Measurements from ENCODE around the gene INS. TPM values are rescaled to one million over a fixed set of nuclear protein-coding genes. Genes with fewer than 3 reads are reported as not detected.
A peak's percentile ranks its signal among the peaks of the same experiment; 100 is the strongest.

The INS gene
- total and polyA plus RNA-seq, 2 of the 8 experiments (the other 6 are each of a cell fraction or from before 2014, with no cell fraction given): not detected

GRCh38 chr11:2146051-2146450 lies 15.0 kb downstream of the INS start:
- no peak overlapping the region for H3K18ac ChIP-seq (ENCODE audit: extremely low read depth, low read length)
- H2BK120ac ChIP-seq (replicated peaks; ENCODE audit: low read depth, low read length): no peak overlapping the region
- no peak overlapping the region for H3K4ac ChIP-seq (replicated peaks; ENCODE audit: insufficient read length, low read depth, low read length)
- 29% methylated on average over 19 of the region's 19 CpGs; no CpG with 5 or more reads in 1 of the 2 experiments for WGBS, 2 experiments (ENCODE audit: extremely low coverage in 1 of 2, insufficient coverage in 1 of 2, insufficient read length in 1 of 2, insufficient replicate concordance in 2 of 2, low coverage in 1 of 2, low lambda C conversion rate in 2 of 2, missing lambda C conversion rate in 1 of 2)
- no peaks in the 10 kb centered on the region for H3K9me3 ChIP-seq (ENCODE audit: insufficient read depth in 2 of 2, low read depth in 1 of 2, low read length in 1 of 2)
- no peak overlapping the region for H3K14ac ChIP-seq (ENCODE audit: insufficient read length)
- ChIA-PET POLR2A (ENCODE audit: partially characterized antibody) (interaction anchor here (0.6 kb wide), 1 partner anchor 430 kb away, joined by 3 read pairs; no protein-coding TSS in a partner anchor), CTCF (ENCODE audit: partially characterized antibody) (interaction anchor here (0.9 to 18.5 kb wide), 14 partner anchors 8 to 520 kb away, joined by 3 to 551 read pairs (median 135); partner anchors contain the start of genes IGF2, INS, MRPL23 and SYT8)
- H4K91ac ChIP-seq (replicated peaks; ENCODE audit: insufficient read length, low read length): no peak overlapping the region
- no peaks in the 10 kb centered on the region; a peak in 1 of 8 replicates for H3K36me3 ChIP-seq (ENCODE audit: control insufficient read depth in 2 of 4, insufficient read depth in 4 of 4, low read length in 3 of 4)
- no peak overlapping the region; the same call in 1 of the 2 replicates for H4K8ac ChIP-seq (ENCODE audit: extremely low read depth, insufficient read depth, low read length)
- H2AFZ ChIP-seq (ENCODE audit: low read length): no peak overlapping the region
- H3K4me2 ChIP-seq (ENCODE audit: insufficient read depth in 1 of 2, low read depth in 2 of 2, low read length in 2 of 2): peak overlapping the region in 1 of 2 experiments; percentile 43; a peak in 3 of 4 replicates
- H3K23ac ChIP-seq (ENCODE audit: insufficient read length): no peak overlapping the region
- peaks cover 72 to 91% (median 86%) of the 10 kb centered on the region in 4 experiments for H3K27me3 ChIP-seq (replicated peaks in 1 of 4; ENCODE audit: control insufficient read depth in 3 of 4, extremely low read depth in 1 of 4, insufficient read depth in 3 of 4, low read length in 3 of 4)
- no peak overlapping the region for H2BK5ac ChIP-seq (ENCODE audit: low read depth, low read length)
- TF ChIP-seq SUZ12 (IDR thresholded peaks at IDR 0.05; ENCODE audit: low read length) (peak; percentile 21; the same call in 1 of the 2 replicates), EZH2 (IDR thresholded peaks at IDR 0.05; ENCODE audit: low read depth, low read length, severe bottlenecking) (peak; percentile 2), NANOG (IDR thresholded peaks at IDR 0.05; ENCODE audit: insufficient read depth, low read depth, low read length, poor library complexity, severe bottlenecking) (no peak), CREB1 (IDR thresholded peaks at IDR 0.05) (no peak), KDM1A (IDR thresholded peaks at IDR 0.05; ENCODE audit: borderline replicate concordance, low read length) (no peak), CBX5 (IDR thresholded peaks at IDR 0.05; ENCODE audit: low read depth, low read length) (no peak)
- FAIRE-seq (no peak), DNase-seq (ENCODE audit: low read depth in 1 of 2, low spot score in 2 of 2) (no peak)
- H3K4me3 ChIP-seq (ENCODE audit: extremely low read depth in 1 of 4, insufficient read depth in 2 of 4, low read depth in 3 of 4, low read length in 4 of 4): 0 out of 8 replicates have a peak overlapping the region, but pooled peaks of 1 of the 4 experiments have one; percentile 25
- no peak overlapping the region; the same call in 1 of the 2 replicates for H2BK12ac ChIP-seq (ENCODE audit: low read depth, low read length)
- H3K9ac ChIP-seq (replicated peaks in 1 of 4; ENCODE audit: extremely low read depth in 1 of 4, low read depth in 3 of 4, low read length in 3 of 4): no peak overlapping the region
- peaks cover 0 to 7% (median 4%) of the 10 kb centered on the region in 4 experiments; a peak in 5 of 7 replicates for H3K4me1 ChIP-seq (replicated peaks in 1 of 4; ENCODE audit: control insufficient read depth in 3 of 4, insufficient read depth in 4 of 4, low read length in 3 of 4)
- H4K20me1 ChIP-seq (replicated peaks in 1 of 2; ENCODE audit: control insufficient read depth in 1 of 2, insufficient read depth in 2 of 2, low read length in 2 of 2): peaks cover 10 to 12% of the 10 kb centered on the region in 2 experiments
- no peak overlapping the region for H4K5ac ChIP-seq (ENCODE audit: insufficient read length, low read depth, low read length)
- no peak overlapping the region for H3K27ac ChIP-seq (ENCODE audit: low read depth, low read length)
- H3K79me2 ChIP-seq (ENCODE audit: control insufficient read depth in 1 of 2, insufficient read depth in 2 of 2, low read length in 2 of 2): no peaks in the 10 kb centered on the region
- no peak overlapping the region for H2BK15ac ChIP-seq (ENCODE audit: low read length)
- H2BK20ac ChIP-seq (ENCODE audit: low read length): no peak overlapping the region
- H3K79me1 ChIP-seq (ENCODE audit: low read depth, low read length): no peaks in the 10 kb centered on the region
- no peak overlapping the region for H2AK5ac ChIP-seq (ENCODE audit: low read depth, low read length)
- no peak overlapping the region for H3K56ac ChIP-seq (replicated peaks; ENCODE audit: insufficient read length, low read depth, low read length)
- H3K23me2 ChIP-seq (ENCODE audit: low read depth, low read length): no peaks in the 10 kb centered on the region; the same call in 1 of the 2 replicates

Measured in H1 (cell line).